ENCODE measurements around the gene CASZ1. TPM values are rescaled to one million over a fixed set of nuclear protein-coding genes. Genes with fewer than 3 reads are reported as not detected.

The CASZ1 gene
- total RNA-seq, 1 donor: under 0.01 TPM

DNA sequence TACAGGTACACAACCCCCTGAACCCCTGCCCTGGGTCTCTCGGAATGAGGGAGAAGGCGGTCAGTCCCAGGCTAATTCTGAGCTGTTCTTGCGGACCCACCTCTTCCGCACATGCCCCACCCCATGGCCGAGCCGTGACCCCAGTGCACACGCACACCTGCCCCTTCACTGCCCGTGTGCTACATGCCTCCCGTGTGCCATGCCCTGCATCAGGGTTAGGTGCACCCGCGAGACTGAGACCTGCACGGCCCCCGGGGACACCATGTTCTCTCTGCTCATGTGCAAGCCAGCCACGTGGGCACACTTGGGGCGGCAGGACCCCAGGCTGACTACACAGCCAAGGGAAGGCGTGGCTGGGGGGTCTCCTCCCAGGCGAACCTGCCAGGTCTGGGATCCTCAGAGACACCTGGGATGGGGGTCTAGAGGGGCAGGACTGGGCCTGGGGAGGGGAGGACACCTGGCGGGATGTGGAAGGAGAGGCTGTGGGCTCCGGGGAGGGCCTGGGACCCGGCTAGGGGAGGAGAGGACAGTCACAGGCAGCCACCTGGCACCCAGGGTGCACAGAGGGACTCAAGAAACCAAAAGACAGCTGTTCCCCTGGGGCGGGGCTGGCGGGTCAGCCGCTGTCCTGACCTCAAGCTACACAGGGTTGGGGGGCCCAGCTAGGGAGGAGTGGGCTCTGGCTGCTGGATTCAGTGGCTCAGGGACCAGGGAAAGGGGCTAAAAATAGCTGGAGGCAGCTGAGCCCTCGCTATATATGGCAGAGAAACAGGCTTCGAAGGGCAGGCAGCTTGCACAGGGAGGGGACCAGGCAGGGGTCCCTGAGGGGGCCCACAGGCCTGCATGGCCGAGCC is 133.4 kb downstream of the CASZ1 start:
- DNase-seq (ENCODE audit: low read depth): no peak
- H3K4me3 ChIP-seq (ENCODE audit: low read depth, low read length): no peak overlapping the region
- TF ChIP-seq CTCF (IDR thresholded peaks at IDR 0.05; ENCODE audit: insufficient read depth, low read depth, low read length): no peak

GRCh38 chr1:10662090-10662688 is 134.3 kb downstream of the CASZ1 start:
- no peak for DNase-seq (ENCODE audit: low read depth)
- no peak for TF ChIP-seq CTCF (IDR thresholded peaks at IDR 0.05; ENCODE audit: insufficient read depth, low read depth, low read length)
- H3K4me3 ChIP-seq (ENCODE audit: low read depth, low read length): no peak overlapping the region

DNA sequence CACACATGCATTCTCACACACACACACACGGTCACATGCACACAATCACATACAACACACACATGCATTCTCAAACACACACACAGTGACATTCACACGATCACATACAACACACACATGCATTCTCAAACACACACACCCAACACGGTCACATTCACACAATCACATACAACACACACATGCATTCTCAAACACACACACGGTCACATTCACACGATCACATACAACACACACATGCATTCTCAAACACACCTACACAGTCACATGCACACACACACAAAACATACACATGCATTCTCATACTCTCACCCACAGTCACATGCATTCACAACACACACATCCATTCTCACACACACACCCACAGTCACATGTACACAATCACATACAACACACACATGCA is 135.0 kb downstream of the CASZ1 start:
- DNase-seq (ENCODE audit: low read depth): no peak
- no peak for TF ChIP-seq CTCF (IDR thresholded peaks at IDR 0.05; ENCODE audit: insufficient read depth, low read depth, low read length)
- H3K4me3 ChIP-seq (ENCODE audit: low read depth, low read length): no peak overlapping the region

GRCh38 chr1:10659646-10660540 is 136.6 kb downstream of the CASZ1 start:
- no peak for DNase-seq (ENCODE audit: low read depth)
- H3K4me3 ChIP-seq (ENCODE audit: low read depth, low read length): no peak overlapping the region
- no peak for TF ChIP-seq CTCF (IDR thresholded peaks at IDR 0.05; ENCODE audit: insufficient read depth, low read depth, low read length)

GRCh38 chr1:10659218-10659617 is 137.2 kb downstream of the CASZ1 start:
- no peak overlapping the region for H3K4me3 ChIP-seq (ENCODE audit: low read depth, low read length)
- TF ChIP-seq CTCF (IDR thresholded peaks at IDR 0.05; ENCODE audit: insufficient read depth, low read depth, low read length): no peak
- DNase-seq (ENCODE audit: low read depth): no peak

GRCh38 chr1:10658396-10659066 is 137.9 kb downstream of the CASZ1 start:
- TF ChIP-seq CTCF (IDR thresholded peaks at IDR 0.05; ENCODE audit: insufficient read depth, low read depth, low read length): no peak
- DNase-seq (ENCODE audit: low read depth): no peak
- H3K4me3 ChIP-seq (ENCODE audit: low read depth, low read length): no peak overlapping the region

All from fibroblast of villous mesenchyme (primary cell).